SK-N-SH (cell line): ENCODE measurements around the gene ENTPD6.
"Not testable (repeated sequence)": the region's sequence is repeated elsewhere in the genome, so short reads cannot be mapped to it uniquely, and the experiment has no call there.

Experiments used
- CTCF ChIP-seq: fragments of 200-600 bp; sonication (generic); IDR thresholded peaks from 2 replicates; pipeline ENCODE4 v1.6.1; 2017; ENCODE audit warnings: antibody characterized with exemption, mild to moderate bottlenecking, moderate library complexity
- ELF1 ChIP-seq: IDR thresholded peaks from 2 replicates; pipeline ENCODE4 v1.4.0; 2012
- EP300 ChIP-seq, 2 experiments: IDR thresholded peaks; 2 replicates each; pipeline versions ENCODE4 v1.4.0 to v1.6.1; 2012; ENCODE audit warnings: borderline replicate concordance in 1 of 2, low read depth in 1 of 2, low read length in 1 of 2
- EZH2phosphoT487 ChIP-seq: fragments of 200-600 bp; sonication (generic); IDR thresholded peaks from 2 replicates; pipeline ENCODE4 v1.6.1; 2017; ENCODE audit warnings: low read depth, mixed run types, mild to moderate bottlenecking, antibody characterized with exemption, moderate library complexity, borderline replicate concordance
- FOSL2 ChIP-seq: IDR thresholded peaks from 2 replicates; pipeline ENCODE4 v1.4.0; 2012; ENCODE audit warnings: low read depth, mild to moderate bottlenecking, moderate library complexity, borderline replicate concordance
- MXI1 ChIP-seq: IDR thresholded peaks from 2 replicates; pipeline ENCODE4 v1.6.1; 2012; ENCODE audit warnings: mild to moderate bottlenecking, low read depth, low read length, improper control_type of control experiment
- POLR2AphosphoS5 ChIP-seq: IDR thresholded peaks from 2 replicates; pipeline ENCODE4 v1.6.1; 2012; ENCODE audit warnings: low read depth, low read length
- SIN3A ChIP-seq: IDR thresholded peaks from 2 replicates; pipeline ENCODE4 v1.6.1; 2012; ENCODE audit warnings: low read depth, mild to moderate bottlenecking, low read length, moderate library complexity, borderline replicate concordance
- SMC3 ChIP-seq: IDR thresholded peaks from 2 replicates; pipeline ENCODE4 v1.6.1; 2012; ENCODE audit warnings: low read depth, low read length, improper control_type of control experiment
- TEAD4 ChIP-seq: IDR thresholded peaks from 2 replicates; pipeline ENCODE4 v1.4.0; 2012; ENCODE audit warnings: mild to moderate bottlenecking, borderline replicate concordance; ENCODE audit not compliant: insufficient read depth
- ZBTB33 ChIP-seq: IDR thresholded peaks from 2 replicates; pipeline ENCODE4 v1.4.0; 2012; ENCODE audit warnings: low read depth, borderline replicate concordance

DNA sequence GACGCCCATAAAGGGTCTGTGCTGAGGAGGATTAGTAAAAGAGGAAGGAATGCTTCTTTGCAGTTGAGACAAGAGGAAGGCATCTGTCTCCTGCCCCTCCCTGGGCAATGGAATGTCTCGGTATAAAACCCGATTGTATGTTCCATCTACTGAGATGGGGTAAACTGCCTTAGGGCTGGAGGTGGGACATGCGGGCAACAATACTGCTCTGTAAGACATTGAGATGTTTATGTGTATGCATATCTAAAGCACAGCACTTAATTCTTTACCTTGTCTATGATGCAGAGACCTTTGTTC is 46.1 kb downstream of the ENTPD6 start:
- TF ChIP-seq EZH2phosphoT487; ZBTB33; SMC3; FOSL2; CTCF; TEAD4; SIN3A; POLR2AphosphoS5; ELF1; EP300 (IDR thresholded peaks at IDR 0.05; ENCODE audit: borderline replicate concordance in 1 of 2, low read depth in 1 of 2, low read length in 1 of 2); MXI1: not testable (repeated sequence)
